GM21786 (cell line): ENCODE data around the gene SORCS3.
A peak's percentile ranks its signal among the peaks of the same experiment; 100 is the strongest.

Source experiments
- ATAC-seq: cut with Tn5 transposase; IDR thresholded peaks from one replicate; pipeline ENCODE4 v1.9.1; 2021; ENCODE audit not compliant: unreplicated experiment

Gene SORCS3

GRCh38 chr10:104773105-104773504 lies 132.0 kb downstream of the SORCS3 start:
- ATAC-seq: no peak

GRCh38 chr10:104774234-104774633 lies 133.1 kb downstream of the SORCS3 start:
- no peak for ATAC-seq

GRCh38 chr10:104777086-104777799 lies 136.2 kb downstream of the SORCS3 start:
- no peak for ATAC-seq

GRCh38 chr10:104778371-104778770 lies 137.3 kb downstream of the SORCS3 start:
- ATAC-seq: no peak

- no peak for ATAC-seq
Measured at GRCh38 chr10:104779701-104780100, 138.6 kb downstream of the SORCS3 start.

GRCh38 chr10:104780165-104780564 lies 139.1 kb downstream of the SORCS3 start:
- ATAC-seq: no peak

GRCh38 chr10:104780946-104781595 lies 140.0 kb downstream of the SORCS3 start:
- ATAC-seq: no peak

GRCh38 chr10:104784452-104784851 lies 143.4 kb downstream of the SORCS3 start:
- ATAC-seq: no peak

GRCh38 chr10:104791471-104791870 lies 150.4 kb downstream of the SORCS3 start:
- no peak for ATAC-seq

GRCh38 chr10:104795411-104795810 lies 154.3 kb downstream of the SORCS3 start:
- no peak for ATAC-seq

- no peak for ATAC-seq
Measured at GRCh38 chr10:104796823-104797222, 155.7 kb downstream of the SORCS3 start.

- no peak for ATAC-seq
Measured at GRCh38 chr10:104802941-104803340, 161.9 kb downstream of the SORCS3 start.

GRCh38 chr10:104804880-104805279 lies 163.8 kb downstream of the SORCS3 start:
- no peak for ATAC-seq

- no peak for ATAC-seq
Measured at GRCh38 chr10:104806801-104807200, 165.7 kb downstream of the SORCS3 start.

GRCh38 chr10:104807581-104808310 lies 166.7 kb downstream of the SORCS3 start:
- ATAC-seq: no peak

GRCh38 chr10:104809288-104810090 lies 168.4 kb downstream of the SORCS3 start:
- peak; percentile 71 for ATAC-seq

- no peak for ATAC-seq
Measured at GRCh38 chr10:104811166-104811565, 170.1 kb downstream of the SORCS3 start.

- ATAC-seq: no peak
Measured at GRCh38 chr10:104816501-104816900, 175.4 kb downstream of the SORCS3 start.

GRCh38 chr10:104819731-104820130 lies 178.6 kb downstream of the SORCS3 start:
- ATAC-seq: no peak

GRCh38 chr10:104822088-104822487 lies 181.0 kb downstream of the SORCS3 start:
- ATAC-seq: no peak

- peak; percentile 62 for ATAC-seq
Measured at GRCh38 chr10:104824380-104825006, 183.4 kb downstream of the SORCS3 start.
